ENCODE data around the gene ERCC2. TPM values are rescaled to one million over a fixed set of nuclear protein-coding genes. Genes with fewer than 3 reads are reported as not detected.
"Not testable (repeated sequence)": the region's sequence is repeated elsewhere in the genome, so short reads cannot be mapped to it uniquely, and the experiment has no call there.

The ERCC2 gene
- total RNA-seq, 2 experiments from 2014 or later = 17.3 to 21.4 TPM

DNA sequence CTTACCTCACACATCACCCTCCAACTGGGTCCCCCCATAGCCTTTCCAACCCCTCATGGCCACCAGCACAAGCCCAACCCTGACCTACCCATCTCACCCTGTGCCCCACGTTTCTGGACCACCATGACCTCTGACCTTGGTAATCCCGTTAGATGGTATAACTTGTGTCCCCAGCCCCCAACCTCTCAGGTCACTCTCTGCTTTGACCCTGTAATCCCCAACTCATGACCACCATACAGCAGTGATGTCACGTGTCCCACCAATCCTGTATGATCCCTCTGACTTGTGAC, 21.3 kb downstream of the ERCC2 start:
- H3K4me1 Mint-ChIP-seq = no peaks in the 10 kb centered on the region
- no peak overlapping the region for H3K4me3 Mint-ChIP-seq
- no peak for DNase-seq
- no peaks in the 10 kb centered on the region for H3K36me3 Mint-ChIP-seq (ENCODE audit: low read depth)
- POLR2A ChIA-PET = no interaction called here
- no peak overlapping the region for H3K27ac Mint-ChIP-seq
- no peaks in the 10 kb centered on the region for H3K9me3 Mint-ChIP-seq
- CTCF ChIA-PET = no interaction called here
- peaks cover 8% of the 10 kb centered on the region for H3K27me3 Mint-ChIP-seq

GRCh38 chr19:45348367-45349125, 21.8 kb downstream of the ERCC2 start:
- no peak overlapping the region for H3K4me3 Mint-ChIP-seq
- no peaks in the 10 kb centered on the region for H3K36me3 Mint-ChIP-seq (ENCODE audit: low read depth)
- no peak overlapping the region for H3K27ac Mint-ChIP-seq
- DNase-seq = no peak
- POLR2A ChIA-PET = no interaction called here
- CTCF ChIA-PET = no interaction called here
- H3K9me3 Mint-ChIP-seq = no peaks in the 10 kb centered on the region
- H3K27me3 Mint-ChIP-seq = peaks cover 8% of the 10 kb centered on the region
- no peaks in the 10 kb centered on the region for H3K4me1 Mint-ChIP-seq

GRCh38 chr19:45347570-45348366, 22.6 kb downstream of the ERCC2 start:
- no peak overlapping the region for H3K4me3 Mint-ChIP-seq
- H3K4me1 Mint-ChIP-seq = no peaks in the 10 kb centered on the region
- ChIA-PET CTCF (no interaction called here), POLR2A (no interaction called here)
- H3K9me3 Mint-ChIP-seq = no peaks in the 10 kb centered on the region
- DNase-seq = no peak
- no peaks in the 10 kb centered on the region for H3K36me3 Mint-ChIP-seq (ENCODE audit: low read depth)
- H3K27ac Mint-ChIP-seq = no peak overlapping the region
- peaks cover 8% of the 10 kb centered on the region for H3K27me3 Mint-ChIP-seq

DNA sequence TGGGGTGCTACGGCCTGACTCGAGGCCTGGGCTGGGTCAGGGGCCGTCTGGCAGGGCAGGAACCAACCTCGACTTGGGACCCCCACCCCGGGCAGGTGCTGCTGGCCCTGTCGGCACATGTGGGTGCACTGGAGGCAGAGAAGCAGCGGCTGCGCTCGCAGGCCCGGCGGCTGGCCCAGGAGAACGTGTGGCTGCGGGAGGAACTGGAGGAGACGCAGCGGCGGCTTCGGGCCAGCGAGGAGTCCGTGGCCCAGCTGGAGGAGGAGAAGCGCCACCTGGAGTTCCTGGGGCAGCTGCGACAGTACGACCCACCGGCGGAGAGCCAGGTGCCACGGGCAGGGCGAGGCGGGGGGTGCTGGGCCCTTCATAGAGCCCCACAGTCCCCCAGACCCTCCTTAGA, 23.9 kb downstream of the ERCC2 start:
- Mint-ChIP-seq H3K4me3 (no peak overlapping the region), H3K9me3 (no peaks in the 10 kb centered on the region), H3K36me3 (ENCODE audit: low read depth) (no peaks in the 10 kb centered on the region), H3K4me1 (no peaks in the 10 kb centered on the region), H3K27ac (no peak overlapping the region), H3K27me3 (peaks cover 8% of the 10 kb centered on the region)
- CTCF ChIA-PET = interaction anchor here (0.7 kb wide), 1 partner anchor 1331 kb away, joined by 4 read pairs; no protein-coding TSS in a partner anchor
- POLR2A ChIA-PET = no interaction called here
- DNase-seq = no peak

- Mint-ChIP-seq H3K9me3 (no peaks in the 10 kb centered on the region), H3K36me3 (ENCODE audit: low read depth) (no peaks in the 10 kb centered on the region), H3K4me3 (no peak overlapping the region), H3K27ac (no peak overlapping the region), H3K4me1 (no peaks in the 10 kb centered on the region), H3K27me3 (peaks cover 8% of the 10 kb centered on the region)
- no peak for DNase-seq
- ChIA-PET POLR2A (interaction anchor here (0.7 kb wide), 1 partner anchor 13 kb away, joined by 3 read pairs; no protein-coding TSS in a partner anchor), CTCF (no interaction called here)
Measured at GRCh38 chr19:45345506-45345860, 24.9 kb downstream of the ERCC2 start.

DNA sequence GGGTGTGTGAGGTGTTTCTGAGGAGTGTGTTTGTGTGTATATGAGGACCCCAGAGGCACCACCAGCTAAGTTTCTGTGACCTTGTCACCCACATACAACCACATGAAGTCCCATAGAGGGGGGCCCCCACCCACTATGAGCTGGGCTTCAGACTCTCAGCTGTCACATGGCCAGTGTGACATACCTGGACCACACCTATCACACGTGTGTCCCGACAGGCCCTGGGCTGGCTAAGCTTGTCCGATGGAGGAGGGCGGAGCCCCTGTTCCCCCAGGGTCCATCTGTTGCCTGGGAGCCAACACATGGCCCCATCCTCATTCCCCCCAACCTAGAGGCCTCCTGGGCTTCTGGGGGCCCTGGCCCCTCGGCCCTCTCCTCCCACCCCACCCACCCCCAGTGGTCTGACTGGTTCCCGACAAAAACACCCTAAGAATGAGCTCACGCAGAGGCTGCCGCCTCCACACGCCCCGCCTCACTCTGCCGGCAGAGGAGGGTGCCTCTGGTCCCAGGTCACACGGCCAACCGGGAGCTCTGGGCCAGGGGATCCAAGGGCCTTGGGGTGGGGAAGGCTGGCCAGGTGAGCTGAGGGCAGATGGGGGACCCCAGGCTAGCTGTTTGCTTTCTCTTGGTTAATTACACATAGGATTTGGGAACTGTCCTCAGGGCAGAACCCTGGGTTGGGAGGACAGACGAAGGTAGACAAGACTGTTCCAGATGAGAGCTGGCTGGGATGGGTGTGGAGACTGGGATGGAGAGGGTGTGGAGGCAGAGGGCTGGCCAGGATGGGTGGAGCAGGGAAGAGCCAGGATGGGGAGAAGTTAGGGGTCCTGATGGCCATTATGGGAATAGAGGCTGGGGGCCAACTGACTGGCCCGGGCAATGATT, 25.5 kb downstream of the ERCC2 start:
- no peaks in the 10 kb centered on the region for H3K9me3 Mint-ChIP-seq
- H3K4me3 Mint-ChIP-seq = no peak overlapping the region
- ChIA-PET POLR2A (no interaction called here), CTCF (interaction anchor here (0.6 to 1.0 kb wide), 3 partner anchors 25 to 113 kb away, joined by 3 read pairs; partner anchors contain the start of gene ERCC2)
- no peak overlapping the region for H3K27ac Mint-ChIP-seq
- peaks cover 4% of the 10 kb centered on the region for H3K4me1 Mint-ChIP-seq
- H3K27me3 Mint-ChIP-seq = peaks cover 13% of the 10 kb centered on the region
- H3K36me3 Mint-ChIP-seq (ENCODE audit: low read depth) = no peaks in the 10 kb centered on the region
- DNase-seq = no peak

DNA sequence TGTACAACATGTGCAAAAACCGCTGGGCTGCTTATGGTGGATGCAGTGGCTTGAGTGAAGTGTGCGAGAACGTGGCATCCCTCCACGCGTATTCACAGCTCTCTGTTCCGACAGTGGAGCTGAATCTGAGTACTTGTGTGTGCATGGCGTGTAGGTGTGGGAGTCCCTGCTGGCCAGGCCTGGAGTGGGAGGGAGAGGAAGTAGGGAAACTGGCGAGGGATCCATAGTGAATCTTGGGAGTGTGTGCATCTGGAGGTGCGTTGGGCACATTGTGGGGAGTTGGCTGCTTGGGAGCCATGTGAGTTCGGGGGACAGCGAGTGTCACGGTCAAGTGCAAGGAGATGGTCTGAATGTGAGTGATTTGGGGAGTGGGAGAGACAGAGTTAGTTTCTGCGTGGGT, 27.5 kb downstream of the ERCC2 start:
- Mint-ChIP-seq H3K4me3 (no peak overlapping the region), H3K4me1 (peaks cover 8% of the 10 kb centered on the region), H3K27ac (no peak overlapping the region), H3K27me3 (peaks cover 16% of the 10 kb centered on the region), H3K36me3 (ENCODE audit: low read depth) (no peaks in the 10 kb centered on the region), H3K9me3 (no peaks in the 10 kb centered on the region)
- no peak for DNase-seq
- POLR2A ChIA-PET = interaction anchor here (0.7 kb wide), 1 partner anchor 367 kb away, joined by 3 read pairs; no protein-coding TSS in a partner anchor
- CTCF ChIA-PET = no interaction called here

DNA sequence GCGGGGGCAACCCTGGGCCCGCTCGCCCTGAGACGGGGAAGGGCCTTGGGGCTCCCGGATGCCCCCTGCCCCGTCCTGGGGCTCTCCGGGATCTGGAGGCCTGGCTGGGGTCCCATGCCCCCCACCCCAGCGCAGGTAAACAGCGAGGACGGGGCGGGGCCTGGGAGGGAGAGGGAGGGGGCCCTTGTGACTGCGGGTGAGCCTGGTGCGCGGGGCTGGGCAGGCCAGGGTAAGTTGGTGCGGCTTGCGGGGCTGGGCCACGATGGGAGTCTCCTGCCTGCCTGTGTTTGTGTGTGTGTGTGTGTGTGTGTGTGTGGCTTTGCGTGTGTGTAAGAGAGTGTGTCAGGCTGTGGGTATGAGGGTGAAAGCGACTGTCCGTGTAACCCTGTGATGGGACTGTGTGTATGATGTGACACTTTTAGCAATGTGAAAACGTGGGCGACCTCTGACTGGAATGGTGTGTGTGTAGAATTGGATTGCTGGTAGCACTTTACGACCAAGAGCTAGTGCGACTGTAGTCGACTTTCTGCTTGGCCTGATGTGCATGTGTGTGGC, 29.4 kb downstream of the ERCC2 start:
- H3K4me1 Mint-ChIP-seq = peaks cover 8% of the 10 kb centered on the region
- H3K27me3 Mint-ChIP-seq = peaks cover 16% of the 10 kb centered on the region
- no peak overlapping the region for H3K27ac Mint-ChIP-seq
- H3K4me3 Mint-ChIP-seq = no peak overlapping the region
- ChIA-PET POLR2A (no interaction called here), CTCF (no interaction called here)
- H3K9me3 Mint-ChIP-seq = no peaks in the 10 kb centered on the region
- H3K36me3 Mint-ChIP-seq (ENCODE audit: low read depth) = no peaks in the 10 kb centered on the region
- DNase-seq = no peak

- Mint-ChIP-seq H3K36me3 (ENCODE audit: low read depth) (no peaks in the 10 kb centered on the region), H3K27ac (no peak within 1 kb of the TSS), H3K4me3 (peak within 1 kb of the TSS; percentile 53), H3K27me3 (peaks cover 13% of the 10 kb centered on the region), H3K9me3 (no peaks in the 10 kb centered on the region), H3K4me1 (peaks cover 8% of the 10 kb centered on the region)
- ChIA-PET CTCF (interaction anchor here (3.1 kb wide), 1 partner anchor 13 kb away, joined by 19 read pairs; no protein-coding TSS in a partner anchor), POLR2A (no interaction called here)
- DNase-seq = peak; percentile 31
Measured at GRCh38 chr19:45340232-45340898, 30.0 kb downstream of the ERCC2 start, which contains the start of gene KLC3. TSS of gene KLC3 (plus strand) at chr19:45340750. CDS start at chr19:45345542, 4,792 bp downstream.

DNA sequence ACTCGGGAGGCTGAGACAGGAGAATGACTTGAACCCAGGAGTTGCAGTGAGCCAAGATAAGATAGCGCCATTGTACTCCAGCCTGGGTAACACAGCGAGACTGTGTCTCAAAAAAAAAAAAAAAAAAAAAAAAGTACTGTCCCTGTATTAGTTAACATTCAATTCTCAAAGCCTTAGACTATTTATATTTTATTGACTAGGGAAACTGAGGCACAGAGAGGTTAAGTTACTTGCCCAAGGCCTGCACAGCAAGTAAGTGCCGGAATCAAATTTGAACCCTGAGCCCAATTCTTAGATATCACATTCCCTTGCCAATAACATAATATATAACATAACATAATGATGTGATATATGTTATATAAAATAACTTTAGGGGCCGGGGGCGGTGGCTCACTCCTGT, 30.7 kb downstream of the ERCC2 start:
- Mint-ChIP-seq H3K4me1 (peaks cover 8% of the 10 kb centered on the region), H3K9me3 (no peaks in the 10 kb centered on the region), H3K27me3 (peaks cover 11% of the 10 kb centered on the region), H3K27ac (no peak overlapping the region), H3K36me3 (ENCODE audit: low read depth) (no peaks in the 10 kb centered on the region), H3K4me3 (no peak overlapping the region)
- ChIA-PET POLR2A (no interaction called here), CTCF (interaction anchor here (1.2 to 3.1 kb wide), 5 partner anchors 12 to 44 kb away, joined by 3 to 19 read pairs (median 4); no protein-coding TSS in a partner anchor)
- no peak for DNase-seq

GRCh38 chr19:45336696-45337251, 33.6 kb downstream of the ERCC2 start:
- H3K9me3 Mint-ChIP-seq = no peaks in the 10 kb centered on the region
- H3K27ac Mint-ChIP-seq = no peak overlapping the region
- ChIA-PET POLR2A (no interaction called here), CTCF (interaction anchor here (3.1 kb wide), 1 partner anchor 9 kb away, joined by 19 read pairs; no protein-coding TSS in a partner anchor)
- H3K36me3 Mint-ChIP-seq (ENCODE audit: low read depth) = no peaks in the 10 kb centered on the region
- DNase-seq = no peak
- peaks cover 13% of the 10 kb centered on the region for H3K27me3 Mint-ChIP-seq
- H3K4me1 Mint-ChIP-seq = peaks cover 8% of the 10 kb centered on the region
- no peak overlapping the region for H3K4me3 Mint-ChIP-seq

GRCh38 chr19:45334881-45335280, 35.5 kb downstream of the ERCC2 start:
- CTCF ChIA-PET = interaction anchor here (0.7 kb wide), 1 partner anchor 9 kb away, joined by 3 read pairs; no protein-coding TSS in a partner anchor
- POLR2A ChIA-PET; H3K4me3 Mint-ChIP-seq; H3K36me3 Mint-ChIP-seq (ENCODE audit: low read depth); H3K27ac Mint-ChIP-seq; H3K9me3 Mint-ChIP-seq; H3K27me3 Mint-ChIP-seq; DNase-seq; H3K4me1 Mint-ChIP-seq: not testable (repeated sequence)

Data from activated CD4-positive, alpha-beta T cell treated with anti-CD3 and anti-CD28 coated beads, Interleukin-2, amount 10 ng/mL, durations not matched to agents 7 days and 5 days (primary cell).